GM21528 (cell line): ENCODE data around the gene EBP.

Experiments
- ATAC-seq: cut with Tn5 transposase; IDR thresholded peaks from one replicate; pipeline ENCODE4 v1.9.1; 2021; ENCODE audit warnings: mild to moderate bottlenecking, moderate library complexity; ENCODE audit not compliant: unreplicated experiment, low FRiP score

The EBP gene

DNA sequence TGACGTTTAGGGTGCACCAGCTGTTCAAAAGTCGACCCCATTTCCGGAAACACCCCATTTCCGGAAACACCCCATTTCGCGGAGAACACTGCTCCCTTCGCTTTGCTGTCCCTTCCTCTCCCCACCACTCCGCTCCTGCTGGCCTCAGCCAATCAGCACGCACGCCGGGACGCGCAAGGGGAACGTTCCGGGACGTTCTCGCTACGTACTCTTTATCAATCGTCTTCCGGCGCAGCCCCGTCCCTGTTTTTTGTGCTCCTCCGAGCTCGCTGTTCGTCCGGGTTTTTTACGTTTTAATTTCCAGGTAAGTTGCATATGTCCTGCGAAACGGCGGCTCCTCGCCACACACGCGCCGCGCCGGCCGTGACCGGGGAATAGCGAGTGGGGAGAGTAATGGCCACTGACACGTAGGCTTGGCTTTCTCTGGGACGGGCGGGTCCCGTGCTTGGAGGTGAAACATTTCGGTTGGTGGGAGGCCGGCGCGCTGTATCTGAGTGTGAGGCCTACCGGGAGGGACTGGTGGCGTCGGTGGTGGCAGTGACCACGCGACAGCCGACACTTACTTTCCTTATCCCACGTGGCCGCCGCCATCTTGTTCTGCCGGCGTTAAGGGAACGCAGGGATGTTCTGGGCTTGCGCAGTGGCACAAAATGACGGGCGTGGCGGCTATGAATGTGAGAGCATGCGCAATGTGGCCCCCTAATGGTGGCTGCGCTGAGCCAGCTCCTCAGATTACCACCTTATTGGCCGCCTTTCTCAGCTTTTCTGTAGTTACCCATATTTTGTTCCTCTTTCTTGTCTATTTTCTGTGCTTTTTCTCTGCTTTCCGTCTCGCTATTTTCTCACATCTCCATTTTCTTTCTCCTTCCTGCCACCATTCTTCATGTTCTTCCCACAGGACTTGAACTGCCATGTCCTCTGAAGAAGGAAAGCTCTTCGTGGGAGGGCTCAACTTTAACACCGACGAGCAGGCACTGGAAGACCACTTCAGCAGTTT lies 53.0 kb downstream of the EBP start, which contains the start of gene RBM3:
TSS of gene RBM3 (plus strand) at position 215 of the 997 bp plus-strand sequence. CDS start at position 912, 697 bp downstream.
- peak; percentile 85 for ATAC-seq

DNA sequence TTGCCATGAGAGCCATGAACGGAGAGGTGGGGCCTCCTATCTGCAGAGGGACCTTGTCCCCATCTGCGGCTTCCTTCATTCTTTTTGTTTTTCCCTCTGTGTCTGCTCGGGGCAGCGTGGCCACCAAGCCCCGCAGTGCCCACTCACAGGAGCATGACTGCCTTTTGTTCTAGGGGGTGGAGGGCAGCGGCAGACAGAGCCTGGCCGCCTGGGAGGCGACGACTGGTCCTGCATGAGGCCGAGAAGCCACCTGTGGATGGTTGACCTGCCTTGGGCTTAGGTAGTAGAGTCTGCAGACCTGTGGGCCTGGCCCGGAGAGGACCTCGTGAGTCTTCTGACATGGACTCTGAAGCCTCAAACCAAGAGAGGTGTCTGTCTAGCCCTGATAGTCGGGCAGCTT lies 54.0 kb downstream of the EBP start:
- no peak for ATAC-seq

DNA sequence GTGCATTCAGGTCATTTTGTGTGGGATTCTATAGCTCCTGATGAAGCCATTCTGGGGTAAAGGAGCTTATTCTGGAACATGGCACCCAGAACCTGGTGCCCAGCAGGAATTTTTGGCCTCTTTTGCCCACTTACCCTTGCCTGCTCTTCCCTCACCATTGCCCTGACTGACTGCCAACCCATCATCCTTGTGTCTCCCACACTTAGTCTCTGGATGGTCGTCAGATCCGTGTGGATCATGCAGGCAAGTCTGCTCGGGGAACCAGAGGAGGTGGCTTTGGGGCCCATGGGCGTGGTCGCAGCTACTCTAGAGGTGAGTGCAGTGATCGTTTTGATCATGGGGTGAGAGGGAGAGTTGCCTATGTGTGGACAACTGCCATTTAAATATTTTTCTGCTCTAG lies 54.5 kb downstream of the EBP start:
- ATAC-seq, result no peak
